Astrocyte (in vitro differentiated cells and primary cell): ENCODE results near the gene DHRS7B.

Source experiments
- EZH2 ChIP-seq: IDR thresholded peaks from 2 replicates; pipeline ENCODE4 v1.6.1; 2012; ENCODE audit warnings: mild to moderate bottlenecking, low read length, inconsistent platforms; ENCODE audit not compliant: insufficient read depth
- TF ChIP-seq, protein P1 (sequence below): IDR thresholded peaks from 2 replicates; pipeline ENCODE4 v1.5.1; 2011; ENCODE audit warnings: low read depth, mild to moderate bottlenecking, inconsistent platforms, low read length, moderate library complexity; ENCODE audit not compliant: insufficient read depth

DNA sequence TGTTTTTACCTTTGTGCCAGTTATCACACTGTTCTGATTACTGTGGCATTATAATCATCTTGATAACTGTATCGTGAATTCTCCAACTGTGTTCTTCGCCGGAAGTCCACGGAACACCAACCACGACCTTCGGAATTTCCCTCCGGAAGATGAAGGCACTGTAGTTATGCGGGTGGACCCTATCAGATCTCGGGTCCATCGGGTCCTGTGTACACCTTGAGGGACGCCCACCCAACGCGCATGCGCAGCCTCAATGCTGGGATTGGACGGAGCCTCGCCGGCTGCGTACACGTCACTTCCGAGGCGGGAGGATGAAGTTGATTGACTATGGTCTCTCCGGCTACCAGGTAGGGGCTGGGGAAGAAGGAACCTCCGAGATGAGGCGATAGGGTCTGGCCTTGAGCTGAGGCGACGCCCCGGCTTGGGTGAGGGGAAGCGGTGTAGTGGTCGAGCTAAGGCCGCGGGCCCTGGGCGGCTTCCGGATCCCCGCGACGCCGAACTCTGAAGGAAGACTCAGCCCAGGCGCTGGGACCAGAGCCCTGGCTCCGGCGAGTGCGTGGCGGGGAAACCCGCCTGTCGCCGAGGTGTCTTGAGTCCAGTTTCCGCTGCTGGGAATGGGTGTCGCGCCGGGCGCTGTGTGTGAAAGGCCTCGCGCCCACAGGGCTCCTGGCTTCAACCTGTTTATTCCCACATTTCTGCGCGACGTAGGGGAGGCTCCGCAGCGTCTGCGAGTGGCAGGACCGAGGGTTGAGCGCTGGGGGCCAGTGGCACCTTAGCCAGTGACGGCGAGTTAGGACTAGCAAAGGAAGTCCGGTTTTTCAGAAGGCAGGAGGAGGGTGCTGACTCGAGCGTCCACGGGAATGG is at the start of gene DHRS7B:
- TF ChIP-seq, protein P1, sequence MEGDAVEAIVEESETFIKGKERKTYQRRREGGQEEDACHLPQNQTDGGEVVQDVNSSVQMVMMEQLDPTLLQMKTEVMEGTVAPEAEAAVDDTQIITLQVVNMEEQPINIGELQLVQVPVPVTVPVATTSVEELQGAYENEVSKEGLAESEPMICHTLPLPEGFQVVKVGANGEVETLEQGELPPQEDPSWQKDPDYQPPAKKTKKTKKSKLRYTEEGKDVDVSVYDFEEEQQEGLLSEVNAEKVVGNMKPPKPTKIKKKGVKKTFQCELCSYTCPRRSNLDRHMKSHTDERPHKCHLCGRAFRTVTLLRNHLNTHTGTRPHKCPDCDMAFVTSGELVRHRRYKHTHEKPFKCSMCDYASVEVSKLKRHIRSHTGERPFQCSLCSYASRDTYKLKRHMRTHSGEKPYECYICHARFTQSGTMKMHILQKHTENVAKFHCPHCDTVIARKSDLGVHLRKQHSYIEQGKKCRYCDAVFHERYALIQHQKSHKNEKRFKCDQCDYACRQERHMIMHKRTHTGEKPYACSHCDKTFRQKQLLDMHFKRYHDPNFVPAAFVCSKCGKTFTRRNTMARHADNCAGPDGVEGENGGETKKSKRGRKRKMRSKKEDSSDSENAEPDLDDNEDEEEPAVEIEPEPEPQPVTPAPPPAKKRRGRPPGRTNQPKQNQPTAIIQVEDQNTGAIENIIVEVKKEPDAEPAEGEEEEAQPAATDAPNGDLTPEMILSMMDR, result no peak
- no peak for TF ChIP-seq EZH2
